Measurements from ENCODE around the gene TRPV6.

The TRPV6 gene

GRCh38 chr7:142859829-142860228 is 25.7 kb downstream of the TRPV6 start:
- TF ChIP-seq USF1 (IDR thresholded peaks at IDR 0.05) (no peak), EGR1 (IDR thresholded peaks at IDR 0.05) (no peak), REST (IDR thresholded peaks at IDR 0.05; ENCODE audit: low read depth) (no peak), FOXM1 (IDR thresholded peaks at IDR 0.05; ENCODE audit: borderline replicate concordance, low read depth) (no peak), TAF1 (IDR thresholded peaks at IDR 0.05; ENCODE audit: low read depth) (no peak), CREB1 (IDR thresholded peaks at IDR 0.05; ENCODE audit: low read depth) (no peak), TEAD4 (IDR thresholded peaks at IDR 0.05) (no peak), EP300 (IDR thresholded peaks at IDR 0.05; ENCODE audit: borderline replicate concordance) (no peak), ZBTB7A (IDR thresholded peaks at IDR 0.05; ENCODE audit: low read depth) (no peak), NFIC (IDR thresholded peaks at IDR 0.05) (no peak), TCF12 (IDR thresholded peaks at IDR 0.05; ENCODE audit: low read depth) (no peak), CEBPB (IDR thresholded peaks at IDR 0.05) (no peak), YY1 (IDR thresholded peaks at IDR 0.05; ENCODE audit: low read depth) (no peak), MAX (IDR thresholded peaks at IDR 0.05) (no peak), RAD21 (IDR thresholded peaks at IDR 0.05; ENCODE audit: low read depth) (no peak)

- TF ChIP-seq EGR1 (IDR thresholded peaks at IDR 0.05) (no peak), TEAD4 (IDR thresholded peaks at IDR 0.05) (no peak), ZBTB7A (IDR thresholded peaks at IDR 0.05; ENCODE audit: low read depth) (no peak), CREB1 (IDR thresholded peaks at IDR 0.05; ENCODE audit: low read depth) (no peak), EP300 (IDR thresholded peaks at IDR 0.05; ENCODE audit: borderline replicate concordance) (no peak), YY1 (IDR thresholded peaks at IDR 0.05; ENCODE audit: low read depth) (no peak), USF1 (IDR thresholded peaks at IDR 0.05) (no peak), TCF12 (IDR thresholded peaks at IDR 0.05; ENCODE audit: low read depth) (no peak), FOXM1 (IDR thresholded peaks at IDR 0.05; ENCODE audit: borderline replicate concordance, low read depth) (no peak)
Measured at GRCh38 chr7:142859411-142859810, 26.1 kb downstream of the TRPV6 start.

- TF ChIP-seq TAF1 (IDR thresholded peaks at IDR 0.05; ENCODE audit: low read depth): no peak
- TF ChIP-seq MAX (IDR thresholded peaks at IDR 0.05): no peak
- no peak for TF ChIP-seq YY1 (IDR thresholded peaks at IDR 0.05; ENCODE audit: low read depth)
- no peak for TF ChIP-seq EP300 (IDR thresholded peaks at IDR 0.05; ENCODE audit: borderline replicate concordance)
- TF ChIP-seq CREB1 (IDR thresholded peaks at IDR 0.05; ENCODE audit: low read depth): no peak
- TF ChIP-seq EGR1 (IDR thresholded peaks at IDR 0.05): no peak
- no peak for TF ChIP-seq TEAD4 (IDR thresholded peaks at IDR 0.05)
Measured at GRCh38 chr7:142857625-142858024, 27.9 kb downstream of the TRPV6 start.

GRCh38 chr7:142856565-142857245 is 28.8 kb downstream of the TRPV6 start:
- TF ChIP-seq TAF1 (IDR thresholded peaks at IDR 0.05; ENCODE audit: low read depth) (no peak), TCF12 (IDR thresholded peaks at IDR 0.05; ENCODE audit: low read depth) (no peak), USF1 (IDR thresholded peaks at IDR 0.05) (no peak), YY1 (IDR thresholded peaks at IDR 0.05; ENCODE audit: low read depth) (no peak)

- no peak for TF ChIP-seq TAF1 (IDR thresholded peaks at IDR 0.05; ENCODE audit: low read depth)
- no peak for TF ChIP-seq CEBPB (IDR thresholded peaks at IDR 0.05)
- TF ChIP-seq NFIC (IDR thresholded peaks at IDR 0.05): peak; percentile 74
Measured at GRCh38 chr7:142855756-142856564, 29.6 kb downstream of the TRPV6 start.

- TF ChIP-seq RAD21 (IDR thresholded peaks at IDR 0.05; ENCODE audit: low read depth): no peak
- TF ChIP-seq EP300 (IDR thresholded peaks at IDR 0.05; ENCODE audit: borderline replicate concordance): 0 out of 2 replicates have a peak, but pooled peaks have one; percentile 2
- TF ChIP-seq YY1 (IDR thresholded peaks at IDR 0.05; ENCODE audit: low read depth): no peak
Measured at GRCh38 chr7:142855114-142855743, 30.3 kb downstream of the TRPV6 start.
